ENCODE data around the gene CCDC201.

CCDC201 gene

GRCh38 chr7:45919231-45919784, 46.4 kb upstream of the CCDC201 start:
- DNase-seq (ENCODE audit: low read depth): no peak
- no peak for TF ChIP-seq POLR2A (IDR thresholded peaks at IDR 0.05; ENCODE audit: extremely low read depth, insufficient read length)
- TF ChIP-seq MYC (IDR thresholded peaks at IDR 0.05; ENCODE audit: low read depth, low read length): no peak
- no peak for TF ChIP-seq MAX (IDR thresholded peaks at IDR 0.05; ENCODE audit: low read depth, low read length)
- no peak for TF ChIP-seq CTCF (IDR thresholded peaks at IDR 0.05; ENCODE audit: low read depth, low read length)
- no peak overlapping the region for H3K4me3 ChIP-seq (ENCODE audit: low read depth, low read length)

- TF ChIP-seq POLR2A (IDR thresholded peaks at IDR 0.05; ENCODE audit: extremely low read depth, insufficient read length): no peak
- TF ChIP-seq MYC (IDR thresholded peaks at IDR 0.05; ENCODE audit: low read depth, low read length): no peak
- no peak for TF ChIP-seq CTCF (IDR thresholded peaks at IDR 0.05; ENCODE audit: low read depth, low read length)
- no peak for TF ChIP-seq MAX (IDR thresholded peaks at IDR 0.05; ENCODE audit: low read depth, low read length)
- no peak for DNase-seq (ENCODE audit: low read depth)
- H3K4me3 ChIP-seq (ENCODE audit: low read depth, low read length): no peak overlapping the region
Observed at GRCh38 chr7:45918556-45918955, 45.7 kb upstream of the CCDC201 start.

- H3K4me3 ChIP-seq (ENCODE audit: low read depth, low read length): no peak overlapping the region
- TF ChIP-seq POLR2A (IDR thresholded peaks at IDR 0.05; ENCODE audit: extremely low read depth, insufficient read length) (no peak), MAX (IDR thresholded peaks at IDR 0.05; ENCODE audit: low read depth, low read length) (peak; percentile 32; the same call in 1 of the 2 replicates), CTCF (IDR thresholded peaks at IDR 0.05; ENCODE audit: low read depth, low read length) (peak; percentile 98)
- DNase-seq (ENCODE audit: low read depth): peak; percentile 73
Observed at GRCh38 chr7:45917658-45918057, 44.8 kb upstream of the CCDC201 start.

- no peak overlapping the region for H3K4me3 ChIP-seq (ENCODE audit: low read depth, low read length)
- TF ChIP-seq CTCF (IDR thresholded peaks at IDR 0.05; ENCODE audit: low read depth, low read length) (no peak), MYC (IDR thresholded peaks at IDR 0.05; ENCODE audit: low read depth, low read length) (no peak), MAX (IDR thresholded peaks at IDR 0.05; ENCODE audit: low read depth, low read length) (no peak), POLR2A (IDR thresholded peaks at IDR 0.05; ENCODE audit: extremely low read depth, insufficient read length) (no peak)
- DNase-seq (ENCODE audit: low read depth): no peak
Observed at GRCh38 chr7:45917064-45917463, 44.2 kb upstream of the CCDC201 start.

- DNase-seq (ENCODE audit: low read depth): no peak
- H3K4me3 ChIP-seq (ENCODE audit: low read depth, low read length): no peak overlapping the region
- TF ChIP-seq CTCF (IDR thresholded peaks at IDR 0.05; ENCODE audit: low read depth, low read length): no peak
- TF ChIP-seq POLR2A (IDR thresholded peaks at IDR 0.05; ENCODE audit: extremely low read depth, insufficient read length): no peak
- TF ChIP-seq MYC (IDR thresholded peaks at IDR 0.05; ENCODE audit: low read depth, low read length): no peak
- TF ChIP-seq MAX (IDR thresholded peaks at IDR 0.05; ENCODE audit: low read depth, low read length): no peak
Observed at GRCh38 chr7:45915606-45916005, 42.7 kb upstream of the CCDC201 start.
